HepG2 (cell line): ENCODE measurements around the gene PODXL. TPM values are rescaled to one million over a fixed set of nuclear protein-coding genes. Genes with fewer than 3 reads are reported as not detected.
A peak's percentile ranks its signal among the peaks of the same experiment; 100 is the strongest.

ENCODE experiments used
- ATAC-seq: fragments of 200-7000 bp; cut with Tn5 transposase; 3 replicates; pipeline ENCODE4 v1.9.1; 2020; ENCODE audit warnings: mild to moderate bottlenecking, moderate library complexity
- BruUV-seq: library from RNA; stranded (reverse); fragments of 400-500 nt; replicated peaks from 2 replicates; lab custom pipeline; 2021; lab: Mats Ljungman, UMichigan
- CTCF ChIA-PET: fragments of 300-600 bp; formaldehyde crosslinking; extraction: SDS; loops from one replicate; lab custom pipeline; 2021; ENCODE audit warnings: low total read pairs, inconsistent platforms, low intra/inter-chr PET ratio; lab: Yijun Ruan, JAX
- POLR2A ChIA-PET: fragments of 350-600 bp; sonication (Branson Sonifier 250); formaldehyde crosslinking; loops from one replicate; lab custom pipeline; 2020; ENCODE audit warnings: antibody characterized with exemption, inconsistent platforms; lab: Yijun Ruan, JAX
- DNase-seq: peaks from one replicate; pipeline ENCODE4 v3.0.0-alpha.2; 2015; ENCODE audit warnings: low spot score
- FAIRE-seq: peaks from 3 replicates; lab custom pipeline; 2011; peaks lifted over from hg19 to GRCh38; lab: Jason Lieb, UNC
- H2AFZ ChIP-seq: one replicate; pipeline ENCODE4 v1.6.1; 2011; ENCODE audit warnings: low read length, inconsistent platforms
- H3K27ac ChIP-seq: fragments of 300-600 bp; 3 replicates; pipeline ENCODE4 v1.8.0; 2011; ENCODE audit warnings: mixed run types, mild to moderate bottlenecking, mixed read lengths, low read length, inconsistent platforms; ENCODE audit not compliant: insufficient read depth; ENCODE audit errors: extremely low read length
- H3K27me3 ChIP-seq, 2 experiments: fragments of 200-600 bp in 1 of 2; 2 replicates in 1 of 2; 3 replicates in 1 of 2; pipeline versions ENCODE4 v1.6.0 to v1.8.0; 2011; ENCODE audit warnings: low read length in 2 of 2, mild to moderate bottlenecking in 2 of 2, moderate library complexity in 2 of 2, inconsistent platforms in 1 of 2; ENCODE audit not compliant: insufficient read depth in 2 of 2, control insufficient read depth in 1 of 2
- H3K36me3 ChIP-seq, 2 experiments: fragments of 200-600 bp in 1 of 2; replicated peaks in 1 of 2; 2 replicates in 1 of 2; 3 replicates in 1 of 2; pipeline versions ENCODE4 v1.5.1 to v1.8.0; 2011; ENCODE audit warnings: low read length in 2 of 2, inconsistent platforms in 1 of 2; ENCODE audit not compliant: insufficient read depth in 2 of 2, control insufficient read depth in 1 of 2
- H3K4me1 ChIP-seq: 2 replicates; pipeline ENCODE4 v1.5.1; 2012; ENCODE audit warnings: low read length, inconsistent platforms; ENCODE audit not compliant: insufficient read depth
- H3K4me2 ChIP-seq: 2 replicates; pipeline ENCODE4 v1.6.0; 2011; ENCODE audit warnings: low read depth, low read length, inconsistent platforms
- H3K4me3 ChIP-seq, 3 experiments: fragments of 200-600 bp in 1 of 3; sonication (generic), shearing (Covaris generic) in 1 of 3; replicated peaks in 1 of 3; 2 replicates each; pipeline ENCODE4 v1.5.1; 2011 to 2016; ENCODE audit warnings: low read length in 3 of 3, inconsistent platforms in 2 of 3, low read depth in 2 of 3, mild to moderate bottlenecking in 2 of 3, control low read depth in 1 of 3, mixed read lengths in 1 of 3; ENCODE audit not compliant: insufficient read depth in 1 of 3
- H3K79me2 ChIP-seq: one replicate; pipeline ENCODE4 v1.6.1; 2011; ENCODE audit warnings: low read length, inconsistent platforms; ENCODE audit not compliant: insufficient read depth
- H3K9ac ChIP-seq: 2 replicates; pipeline ENCODE4 v1.6.0; 2011; ENCODE audit warnings: mild to moderate bottlenecking, low read depth, low read length, inconsistent platforms; ENCODE audit not compliant: insufficient read depth
- H3K9me3 ChIP-seq: 2 replicates; pipeline ENCODE4 v1.5.1; 2012; ENCODE audit warnings: mild to moderate bottlenecking, low read length
- H4K20me1 ChIP-seq: 2 replicates; pipeline ENCODE4 v1.6.0; 2011; ENCODE audit warnings: inconsistent platforms, mild to moderate bottlenecking, low read length, moderate library complexity; ENCODE audit not compliant: insufficient read depth
- BHLHE40 ChIP-seq: IDR thresholded peaks from 2 replicates; pipeline ENCODE4 v1.6.1; 2011; ENCODE audit warnings: low read length, improper control_type of control experiment
- ISX ChIP-seq: sonication (generic); formaldehyde crosslinking; conservative IDR thresholded peaks from 2 replicates; pipeline ENCODE4 v1.5.0; 2020; ENCODE audit warnings: missing genetic modification reagents
- KDM1A ChIP-seq: IDR thresholded peaks from 2 replicates; pipeline ENCODE4 v1.6.1; 2016; ENCODE audit warnings: missing compliant biosample characterization
- MAFF ChIP-seq: IDR thresholded peaks from 2 replicates; pipeline ENCODE4 v1.6.1; 2011; ENCODE audit warnings: low read depth, low read length, improper control_type of control experiment
- MAFK ChIP-seq, 2 experiments: IDR thresholded peaks in 1 of 2; conservative IDR thresholded peaks in 1 of 2; 2 replicates each; pipeline ENCODE4 v1.6.1; 2011; ENCODE audit warnings: improper control_type of control experiment in 2 of 2, low read length in 2 of 2
- NKX3-1 ChIP-seq: sonication (generic); formaldehyde crosslinking; IDR thresholded peaks from 2 replicates; pipeline ENCODE4 v1.5.0; 2020; ENCODE audit warnings: missing genetic modification reagents
- PAXIP1 ChIP-seq: sonication (generic); formaldehyde crosslinking; conservative IDR thresholded peaks from 2 replicates; pipeline ENCODE4 v1.4.0; 2020; ENCODE audit warnings: mild to moderate bottlenecking, missing genetic modification reagents, moderate library complexity
- SALL1 ChIP-seq: sonication (generic); formaldehyde crosslinking; IDR thresholded peaks from 2 replicates; pipeline ENCODE4 v1.8.0; 2022; ENCODE audit warnings: mild to moderate bottlenecking, missing genetic modification reagents
- SRSF9 ChIP-seq: fragments of 200-400 bp; formaldehyde crosslinking; IDR thresholded peaks from 2 replicates; pipeline ENCODE4 v1.6.1; 2018; ENCODE audit warnings: borderline replicate concordance, mild to moderate bottlenecking, low read depth, low read length; ENCODE audit not compliant: insufficient read depth, poor library complexity, severe bottlenecking
- SUZ12 ChIP-seq: fragments of 150-350 bp; IDR thresholded peaks from 2 replicates; pipeline ENCODE4 v1.6.1; 2014; ENCODE audit warnings: low read depth, low read length
- THAP11 ChIP-seq: IDR thresholded peaks from 2 replicates; pipeline ENCODE4 v1.6.1; 2016; ENCODE audit warnings: missing biosample characterization, missing genetic modification reagents
- ZNF274 ChIP-seq: sonication (generic); formaldehyde crosslinking; IDR thresholded peaks from 2 replicates; pipeline ENCODE4 v1.5.1; 2020; ENCODE audit warnings: mild to moderate bottlenecking, missing genetic modification reagents
- ZNF83 ChIP-seq: sonication (generic); formaldehyde crosslinking; IDR thresholded peaks from 2 replicates; pipeline ENCODE4 v1.4.0; 2020; ENCODE audit warnings: missing genetic modification reagents, mild to moderate bottlenecking, borderline replicate concordance
- ZNF891 ChIP-seq: sonication (generic); formaldehyde crosslinking; IDR thresholded peaks from 2 replicates; pipeline ENCODE4 v1.5.0; 2020; ENCODE audit warnings: mild to moderate bottlenecking, missing genetic modification reagents
- WGBS: methylation state at CpG from one replicate; pipeline ENCODE4 v1.1.6; 2017; ENCODE audit warnings: low lambda C conversion rate; 5-methylcytosine and 5-hydroxymethylcytosine counted together
- in situ Hi-C: cut with HindIII; loops from 2 replicates; pipeline ENCODE4 v1.10.0; 2017; ENCODE audit warnings: low pct_unique_long_range_greater_than_20kb; ENCODE audit not compliant: extremely low pct_ligation_motif_present
- intact Hi-C: fragments of 100-400 bp; cut with micrococcal nuclease; formaldehyde crosslinking; loops from one replicate; pipeline ENCODE4 v1.10.0; 2022; ENCODE audit not compliant: unreplicated experiment
- polyA plus RNA-seq, 8 experiments: library from polyadenylated mRNA; depleted of rRNA in 3 of 8; stranded (reverse) in 7 of 8; unstranded in 1 of 8; fragments of >200 nt; fragmentation: Illumina TruSeq in 4 of 8; extraction: Trizol in 4 of 8; gene quantifications; 2 replicates each; pipeline versions ENCODE4 v1.2.1 to v1.2.3, GENCODE V29; 2011 to 2016; ENCODE audit warnings: low read depth in 4 of 8, missing spikeins in 1 of 8, mixed read lengths in 1 of 8; ENCODE audit not compliant: insufficient read depth in 1 of 8
- total RNA-seq, 5 experiments: library from RNA; depleted of rRNA; stranded (reverse); fragments of >200 nt; fragmentation: Illumina TruSeq; extraction: Trizol; gene quantifications; 2 replicates each; pipeline ENCODE4 v1.2.3, GENCODE V29; 2016; ENCODE audit warnings: low read depth in 1 of 5
- TF ChIP-seq, protein P1 (sequence below): sonication (generic); formaldehyde crosslinking; IDR thresholded peaks from 2 replicates; pipeline ENCODE4 v1.5.0; 2020; ENCODE audit warnings: mild to moderate bottlenecking, low read depth, missing genetic modification reagents, borderline replicate concordance

Gene PODXL
- total and polyA plus RNA-seq, 2 of the 13 experiments (the other 11 are each of a cell fraction or from before 2014, with no cell fraction given) = 0.22 to 0.54 TPM

- 94% methylated on average over 2 of the region's 2 CpGs for WGBS
- in situ Hi-C loops = no loop called here
Measured at GRCh38 chr7:131482800-131483199, 73.6 kb downstream of the PODXL start.

DNA sequence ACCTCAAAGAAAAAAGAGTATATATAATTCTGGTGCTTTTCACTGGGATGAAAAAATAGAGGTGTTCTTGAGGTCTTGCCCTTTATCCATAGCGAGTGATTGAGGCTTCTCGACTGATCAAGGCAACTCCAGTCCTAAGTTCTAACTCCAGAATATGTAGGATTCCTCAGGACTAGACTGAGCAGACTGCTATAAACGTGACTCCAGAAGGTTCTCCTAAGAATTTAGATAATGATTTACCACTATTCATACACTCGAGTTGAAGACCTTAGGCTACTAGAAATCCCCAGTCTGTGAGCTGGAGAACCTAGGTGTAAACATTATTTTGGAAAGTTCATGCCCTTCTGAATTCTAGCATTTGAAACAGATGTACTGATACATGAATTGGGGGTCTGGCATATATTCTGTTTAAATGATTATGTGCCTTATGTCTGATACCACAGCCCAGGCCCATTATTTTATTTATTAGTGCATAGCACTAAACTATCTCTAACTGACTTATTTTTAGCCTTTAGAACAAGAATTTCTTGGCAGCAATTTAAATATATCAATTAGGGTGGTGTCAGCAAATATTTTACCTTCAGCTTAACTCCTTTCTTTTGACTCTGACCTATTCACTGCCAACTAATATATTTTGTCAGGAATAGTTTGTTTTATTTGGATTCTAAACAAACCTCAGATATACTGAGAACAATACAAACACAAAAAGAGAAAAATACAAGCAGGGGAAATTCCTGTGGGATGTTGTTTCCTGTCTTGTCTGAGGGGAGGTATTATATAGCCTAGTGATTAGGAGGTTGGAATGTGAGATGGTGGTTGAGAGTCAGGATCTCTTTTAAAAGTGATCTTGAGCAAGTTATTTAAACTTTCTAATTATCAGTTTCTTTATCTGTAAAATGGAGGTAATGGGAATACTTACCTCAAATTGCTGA lies 75.8 kb downstream of the PODXL start:
- Histone ChIP-seq H3K27me3 (no peaks in the 10 kb centered on the region), H3K4me3 (no peak overlapping the region), H4K20me1 (0 out of 2 replicates have a peak, but pooled peaks cover 7% of the 10 kb centered on the region), H3K9me3 (no peaks in the 10 kb centered on the region), H3K79me2 (no peaks in the 10 kb centered on the region), H3K36me3 (peaks cover 5 to 11% of the 10 kb centered on the region in 2 experiments; a peak in 3 of 5 replicates), H2AFZ (no peak overlapping the region), H3K27ac (no peak overlapping the region), H3K4me1 (peaks cover 15% of the 10 kb centered on the region), H3K9ac (no peak overlapping the region), H3K4me2 (no peak overlapping the region)
- ATAC-seq (peak; percentile 89), DNase-seq (peak; percentile 47), FAIRE-seq (peak; percentile 30)
- CTCF ChIA-PET = no interaction called here
- 17% methylated on average over 4 of the region's 4 CpGs for WGBS
- in situ Hi-C loops (no loop called here), intact Hi-C loops (no loop called here)
- POLR2A ChIA-PET = no interaction called here
- BruUV-seq = no TSS peak
- TF ChIP-seq BHLHE40 (peak; percentile 81), ZNF891 (CRISPR knock-in tag) (no peak), THAP11 (no peak), NKX3-1 (no peak), SALL1 (CRISPR knock-in tag) (no peak), SUZ12 (no peak), SRSF9 (no peak), PAXIP1 (CRISPR knock-in tag) (0 out of 2 replicates have a peak, but pooled peaks have one; percentile 23), ZNF83 (no peak), MAFF (peak; percentile 62), MAFK (conservative IDR thresholded peaks at IDR 0.05 in 1 of 2, IDR thresholded peaks at IDR 0.05 in 1 of 2; ENCODE audit: low read length in 2 of 2) (peak; percentile 56 to 75; a peak in 3 of 4 replicates), KDM1A (no peak)

More at GRCh38 chr7:131482800-131483199, 73.6 kb downstream of the PODXL start:
- no peak for DNase-seq
- Histone ChIP-seq H3K4me1 (peaks cover 15% of the 10 kb centered on the region), H3K27me3 (no peaks in the 10 kb centered on the region), H3K9me3 (no peaks in the 10 kb centered on the region), H3K9ac (no peak overlapping the region), H3K4me3 (no peak overlapping the region), H3K4me2 (no peak overlapping the region), H2AFZ (no peak overlapping the region), H3K36me3 (peaks cover 5 to 11% of the 10 kb centered on the region in 2 experiments; a peak in 3 of 5 replicates), H4K20me1 (0 out of 2 replicates have a peak, but pooled peaks cover 7% of the 10 kb centered on the region), H3K27ac (no peak overlapping the region), H3K79me2 (no peaks in the 10 kb centered on the region)
- CTCF ChIA-PET = no interaction called here
- FAIRE-seq = no peak
- TF ChIP-seq ISX (no peak), ZNF274 (no peak)
- TF ChIP-seq, protein P1, sequence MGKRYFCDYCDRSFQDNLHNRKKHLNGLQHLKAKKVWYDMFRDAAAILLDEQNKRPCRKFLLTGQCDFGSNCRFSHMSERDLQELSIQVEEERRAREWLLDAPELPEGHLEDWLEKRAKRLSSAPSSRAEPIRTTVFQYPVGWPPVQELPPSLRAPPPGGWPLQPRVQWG (CRISPR knock-in tag) = no peak
- BruUV-seq = no TSS peak
- POLR2A ChIA-PET = no interaction called here
- ATAC-seq = no peak
- intact Hi-C loops = no loop called here
